NCI-H2029 treated with DMSO at 0.1 percent for 48 hours (cell line): ENCODE results near the gene PALLD.

Source experiments
- DNase-seq: peaks from one replicate; lab custom pipeline; 2025; lab: John Stamatoyannopoulos, UW

Gene PALLD

DNA sequence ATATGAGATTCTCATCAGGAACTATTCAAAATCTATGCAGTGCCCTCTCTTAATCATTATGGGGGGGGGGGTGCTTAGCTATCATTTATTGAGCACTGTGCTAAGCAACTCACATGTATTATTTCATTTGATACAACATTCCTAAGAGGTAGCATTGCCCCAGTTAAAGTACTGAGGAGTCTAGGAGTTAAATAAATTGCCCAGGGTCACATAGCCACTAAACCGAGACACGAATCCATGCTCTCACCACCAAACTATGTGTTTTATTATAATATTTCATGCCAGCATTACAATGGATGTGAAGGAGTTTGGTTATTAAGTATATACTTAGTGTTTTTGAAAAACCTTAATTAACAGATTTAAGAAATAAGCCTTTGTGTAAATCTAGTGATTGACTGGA, 381.8 kb downstream of the PALLD start:
- no peak for DNase-seq

DNA sequence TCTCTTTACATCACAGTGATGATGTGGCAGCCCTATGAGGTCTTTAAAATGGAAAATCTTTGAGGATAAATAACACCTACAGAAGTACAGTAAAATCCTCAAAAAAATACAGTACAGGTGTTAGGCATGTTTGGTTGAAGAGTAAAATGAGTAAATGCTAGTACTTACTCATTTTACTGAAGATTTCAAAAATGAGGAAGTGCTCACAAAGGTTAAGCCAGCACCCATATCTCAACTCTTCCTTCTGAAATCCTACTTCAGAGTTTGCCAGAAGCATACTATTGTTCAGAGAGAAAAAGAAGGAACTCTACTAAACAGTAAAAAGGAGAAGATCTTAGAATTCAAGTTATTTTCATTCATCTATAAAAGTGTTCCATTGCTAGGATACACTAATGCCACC, 382.3 kb downstream of the PALLD start:
- no peak for DNase-seq

GRCh38 chr4:168880072-168880675, 383.3 kb downstream of the PALLD start:
- no peak for DNase-seq

- DNase-seq = no peak
These were observed 384.2 kb downstream of the PALLD start for GRCh38 chr4:168880811-168881595.

GRCh38 chr4:168881781-168882420, 385.0 kb downstream of the PALLD start:
- DNase-seq = no peak

GRCh38 chr4:168882650-168883233, 385.9 kb downstream of the PALLD start:
- DNase-seq = no peak

DNA sequence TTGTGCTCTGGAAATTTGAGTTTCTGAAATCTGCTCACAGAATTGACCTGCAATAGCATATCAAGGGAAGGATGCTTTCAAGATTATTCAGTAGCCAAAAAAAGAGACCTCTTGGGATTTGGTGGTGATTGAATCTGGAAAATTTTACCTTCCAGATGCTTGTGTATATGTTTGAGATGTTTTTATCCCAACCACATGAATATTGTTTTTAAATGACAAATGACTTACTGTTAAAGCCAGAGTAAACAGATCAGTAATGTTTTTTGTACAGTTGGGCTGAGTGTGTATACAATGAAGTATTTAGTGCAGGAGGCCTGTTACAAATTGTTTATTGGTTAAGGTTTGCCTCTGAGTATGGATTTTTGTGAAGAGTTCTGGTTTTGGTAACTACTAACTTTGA, 386.7 kb downstream of the PALLD start:
- DNase-seq = no peak

GRCh38 chr4:168884251-168885124, 387.6 kb downstream of the PALLD start:
- no peak for DNase-seq

DNA sequence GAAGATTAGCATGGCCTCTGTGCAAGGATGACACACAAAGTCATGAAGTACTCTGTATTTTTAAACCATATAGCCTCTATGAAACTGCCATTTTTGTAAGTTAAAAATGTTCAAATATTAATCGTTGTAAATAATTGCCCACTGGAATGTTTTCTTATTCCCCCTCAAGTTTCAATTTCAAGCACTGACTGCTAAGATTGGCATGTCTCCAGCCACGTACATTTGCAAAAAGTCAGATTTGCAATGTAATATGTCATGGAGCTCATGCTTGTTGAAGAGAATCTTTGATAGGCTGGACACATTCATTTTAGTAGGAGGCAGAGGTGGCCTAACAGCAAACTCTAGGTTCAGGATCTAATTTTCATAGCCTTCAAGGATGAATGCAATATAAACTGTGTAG, 388.5 kb downstream of the PALLD start:
- no peak for DNase-seq

GRCh38 chr4:168886351-168886750, 389.5 kb downstream of the PALLD start:
- DNase-seq = no peak

- no peak for DNase-seq
These were observed 391.0 kb downstream of the PALLD start for GRCh38 chr4:168887809-168888208.

- DNase-seq = no peak
These were observed 391.9 kb downstream of the PALLD start for GRCh38 chr4:168888715-168889215.

DNA sequence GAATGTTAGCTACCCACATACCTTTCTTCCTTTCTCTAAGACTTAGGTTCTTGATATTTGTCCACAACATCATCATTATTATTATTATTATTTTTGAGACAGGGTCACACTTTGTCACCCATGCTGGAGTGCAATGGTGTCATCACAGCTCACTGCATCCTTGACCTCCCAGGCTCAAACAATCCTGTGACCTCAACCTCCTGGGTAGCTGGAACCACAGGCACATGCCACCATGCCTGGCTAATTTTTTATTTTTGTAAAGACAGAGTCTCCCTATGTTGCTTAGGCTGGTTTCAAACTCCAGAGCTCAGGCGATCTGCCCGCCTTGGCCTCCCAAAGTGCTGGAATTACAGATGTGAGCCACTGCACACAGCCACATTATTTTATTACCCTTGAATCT, 394.2 kb downstream of the PALLD start:
- no peak for DNase-seq

GRCh38 chr4:168891688-168892087, 394.8 kb downstream of the PALLD start:
- DNase-seq = no peak

DNA sequence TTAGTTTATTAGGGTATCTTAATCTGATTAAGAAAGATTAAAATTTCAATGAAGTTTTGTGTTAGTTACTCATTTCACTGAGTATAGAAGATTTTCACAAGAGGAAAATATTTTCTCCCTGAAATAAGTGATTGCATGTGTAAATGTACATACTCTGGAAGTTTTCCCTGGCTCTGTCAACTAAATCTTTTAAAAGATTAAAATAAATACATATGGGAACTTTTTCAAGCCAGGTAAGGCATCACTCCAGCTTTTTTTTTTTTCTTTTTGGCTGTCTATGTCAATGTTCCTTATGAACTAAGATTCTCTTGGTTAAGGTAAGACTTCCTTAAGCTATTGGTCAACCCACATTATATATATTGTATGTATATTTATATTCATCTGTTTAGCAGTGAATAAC, 395.6 kb downstream of the PALLD start:
- no peak for DNase-seq

DNA sequence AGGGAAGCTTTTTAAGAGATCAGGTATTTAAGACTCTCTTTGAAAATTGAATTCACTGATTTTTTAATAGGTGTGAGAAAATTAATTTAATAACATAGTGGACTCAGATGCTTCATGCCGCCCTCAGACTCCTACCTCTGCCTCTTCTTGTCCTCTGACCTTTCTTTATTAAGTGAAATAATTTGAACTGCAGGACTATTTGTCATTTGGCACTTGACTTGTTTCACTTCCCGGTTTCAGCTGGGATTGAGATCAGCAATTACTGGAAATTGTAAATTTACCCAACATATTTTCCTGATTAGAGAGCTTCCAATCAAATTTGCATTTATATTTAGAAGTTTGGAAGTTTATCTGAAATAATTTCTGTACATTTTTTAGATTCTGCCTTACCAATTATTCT, 396.4 kb downstream of the PALLD start:
- no peak for DNase-seq

- DNase-seq = no peak
These were observed 397.0 kb downstream of the PALLD start for GRCh38 chr4:168893807-168894206.

DNA sequence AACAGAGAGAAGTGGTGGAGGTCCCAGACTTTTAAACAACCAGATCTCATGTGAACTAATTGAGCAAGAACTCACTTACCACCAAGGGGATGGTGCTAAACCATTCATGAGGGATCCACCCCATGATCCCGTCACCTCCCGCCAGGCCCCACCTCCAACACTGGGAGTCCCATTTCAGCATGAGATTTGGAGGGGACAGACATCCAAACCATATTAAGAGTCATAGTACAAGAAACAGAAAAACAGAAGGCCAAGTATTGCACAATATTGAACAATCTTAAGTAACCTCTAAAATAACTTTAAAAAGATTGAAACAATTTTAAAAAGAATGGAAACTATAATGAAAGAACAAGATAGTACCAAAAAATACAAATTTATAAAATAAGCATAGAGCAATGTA, 403.2 kb downstream of the PALLD start:
- DNase-seq = no peak

- DNase-seq = no peak
These were observed 410.4 kb downstream of the PALLD start for GRCh38 chr4:168907119-168907698.

- no peak for DNase-seq
These were observed 411.2 kb downstream of the PALLD start for GRCh38 chr4:168908093-168908492.

- DNase-seq = no peak
These were observed 412.0 kb downstream of the PALLD start for GRCh38 chr4:168908851-168909273.
